Stimulated activated CD8-positive, alpha-beta memory T cell treated with anti-CD3 and anti-CD28 coated beads, Interleukin-2, amount 100 ng/mL, for 48 hours (primary cell): ENCODE results near the gene IDUA.

ENCODE experiments used
- DNase-seq, 2 donors: peaks; one replicate each; pipeline ENCODE4 v3.0.0-alpha.2; 2020; ENCODE audit warnings: low read depth in 2 of 2

Gene IDUA

DNA sequence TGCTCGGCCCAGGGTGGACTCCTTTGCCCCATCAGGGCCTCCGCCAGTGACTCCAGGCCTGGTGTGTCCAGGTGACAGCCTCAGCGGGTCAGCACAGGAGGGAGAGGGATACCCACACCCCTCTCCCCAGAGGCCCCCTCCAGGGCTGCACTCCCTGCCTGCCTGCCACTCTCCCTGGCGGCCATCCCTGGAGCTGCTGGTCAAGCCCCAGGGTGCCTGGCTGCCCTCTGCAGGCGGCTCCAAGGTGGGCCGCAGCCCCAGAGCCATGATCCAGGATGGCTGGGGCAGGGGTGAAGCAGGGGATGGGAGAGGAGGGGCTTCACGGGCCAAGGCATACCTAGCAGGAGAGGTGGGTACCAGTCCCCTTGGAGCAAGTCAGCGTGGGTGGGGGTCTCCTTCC, 28.3 kb downstream of the IDUA start:
- DNase-seq = no peak

DNA sequence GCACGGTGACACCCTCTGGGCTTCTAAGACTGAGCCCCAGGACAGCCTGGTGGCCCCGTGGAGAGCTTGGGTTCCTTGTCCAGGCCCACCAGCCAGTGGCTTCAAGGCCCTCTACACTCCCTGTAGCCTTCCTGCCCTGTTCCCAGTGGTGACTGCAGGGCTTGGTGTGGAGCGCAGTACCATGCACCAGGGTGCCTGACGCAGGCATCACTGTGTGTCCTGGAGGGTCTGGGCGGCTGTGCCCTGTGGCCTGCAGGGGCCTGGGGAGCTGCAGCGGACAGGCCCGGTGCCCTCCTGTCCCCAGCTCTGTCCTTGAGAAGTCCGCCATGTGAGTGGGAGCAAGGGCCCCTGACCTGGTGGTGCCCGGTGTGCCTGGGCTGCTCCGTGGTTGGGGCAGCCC, 28.9 kb downstream of the IDUA start:
- no peak for DNase-seq

DNA sequence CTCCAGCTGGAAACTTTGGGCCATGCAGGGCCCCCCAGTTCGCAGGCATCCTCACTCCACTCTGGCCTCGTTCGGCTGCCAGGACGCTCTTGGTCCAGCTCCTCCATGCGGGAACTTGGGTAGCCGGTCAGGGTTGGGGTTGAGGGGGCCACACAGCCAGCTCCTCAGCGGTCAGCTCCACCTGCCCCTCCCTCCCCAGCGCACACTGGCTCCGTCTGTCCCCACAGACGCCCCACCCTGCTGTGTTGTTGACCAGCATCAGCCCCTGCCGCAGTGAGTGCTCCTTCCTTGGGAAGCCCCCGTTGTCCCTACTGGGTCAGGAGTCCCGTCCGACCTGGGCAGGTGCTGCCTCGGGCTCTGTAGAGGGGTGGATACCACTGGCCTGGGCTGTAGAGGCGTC, 30.4 kb downstream of the IDUA start:
- no peak for DNase-seq

DNA sequence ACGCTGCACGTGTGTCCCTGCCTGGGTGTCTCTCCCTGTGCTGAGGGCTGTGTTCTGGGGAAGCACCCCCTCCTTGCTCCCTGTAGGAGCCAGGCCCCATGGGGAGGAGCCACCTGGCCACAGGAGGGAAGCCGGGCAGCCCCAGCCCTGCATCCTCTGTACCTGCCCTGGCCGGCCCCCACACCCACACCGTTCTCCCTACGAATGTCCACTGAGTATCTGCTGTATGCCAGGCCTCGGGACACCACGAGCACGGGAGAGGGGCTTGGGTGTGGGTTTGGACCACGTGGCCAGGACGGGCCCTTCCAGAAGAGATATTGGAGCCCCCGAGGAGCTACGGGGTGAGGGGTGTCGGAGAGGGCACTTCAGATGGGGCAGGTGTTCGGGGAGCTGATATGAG, 30.9 kb downstream of the IDUA start:
- no peak for DNase-seq

DNA sequence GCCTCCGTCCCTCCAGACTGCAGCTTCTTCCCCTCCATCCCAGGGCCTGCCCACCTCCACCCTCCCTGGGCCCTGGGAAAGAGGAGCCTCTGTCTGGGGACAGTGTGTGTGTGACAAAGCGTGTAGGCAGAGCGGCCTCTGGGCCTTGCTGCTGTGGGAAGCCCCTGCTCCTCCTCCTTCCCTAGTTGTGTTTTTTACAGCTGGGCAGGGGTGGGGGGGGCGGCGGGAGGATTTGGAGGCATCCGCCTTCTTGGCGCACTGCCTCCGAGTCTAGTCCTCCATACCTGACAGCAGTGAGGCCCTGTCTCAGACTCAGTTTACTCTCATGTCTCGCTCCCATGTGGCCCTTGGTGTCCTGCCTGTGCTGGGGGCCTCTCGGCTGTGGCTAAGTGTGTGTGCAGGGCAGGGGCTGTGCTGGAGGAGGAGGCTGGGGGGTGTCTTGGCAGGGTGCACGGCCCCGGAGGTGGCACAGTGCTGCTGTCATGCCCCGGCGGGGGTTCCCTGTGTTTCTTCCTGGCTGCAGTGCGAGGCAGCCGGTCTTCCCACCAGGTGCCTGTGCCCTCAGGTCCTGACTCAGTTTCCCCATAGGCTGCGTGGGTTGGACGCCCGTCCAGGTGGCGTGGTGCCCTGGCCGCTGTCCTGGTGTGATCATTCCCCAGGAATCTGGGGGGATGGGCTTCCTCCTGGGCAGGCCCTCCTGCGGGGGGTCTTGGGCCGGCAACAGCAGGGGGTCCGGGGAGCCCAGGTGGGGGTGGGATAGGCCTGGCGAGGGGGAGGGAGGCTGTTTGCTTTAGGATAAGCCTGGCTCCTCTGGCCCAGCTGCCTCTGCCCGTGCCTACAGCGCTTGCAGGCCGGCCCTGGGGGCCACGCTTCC, 31.5 kb downstream of the IDUA start:
- no peak for DNase-seq

DNA sequence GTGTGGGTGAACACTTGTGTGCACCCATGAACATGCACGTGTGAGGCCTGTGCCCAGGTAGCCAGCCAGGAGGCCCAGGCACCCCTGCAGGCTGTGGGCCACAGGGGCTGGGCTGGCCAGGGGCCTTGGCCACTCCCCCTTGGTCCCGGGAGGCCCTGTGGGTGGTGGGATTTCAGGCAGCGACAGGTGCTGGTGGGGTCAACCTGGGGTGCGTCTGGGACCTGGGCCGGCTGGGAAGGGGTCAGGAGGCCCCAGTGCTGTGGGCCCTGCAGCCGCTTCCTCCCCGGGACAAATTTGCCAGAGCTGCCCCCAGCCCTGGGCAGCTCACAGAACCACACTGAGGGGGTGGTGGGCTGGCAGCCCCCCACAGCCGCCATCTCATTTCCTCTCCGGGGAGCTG, 32.5 kb downstream of the IDUA start:
- DNase-seq = no peak

DNA sequence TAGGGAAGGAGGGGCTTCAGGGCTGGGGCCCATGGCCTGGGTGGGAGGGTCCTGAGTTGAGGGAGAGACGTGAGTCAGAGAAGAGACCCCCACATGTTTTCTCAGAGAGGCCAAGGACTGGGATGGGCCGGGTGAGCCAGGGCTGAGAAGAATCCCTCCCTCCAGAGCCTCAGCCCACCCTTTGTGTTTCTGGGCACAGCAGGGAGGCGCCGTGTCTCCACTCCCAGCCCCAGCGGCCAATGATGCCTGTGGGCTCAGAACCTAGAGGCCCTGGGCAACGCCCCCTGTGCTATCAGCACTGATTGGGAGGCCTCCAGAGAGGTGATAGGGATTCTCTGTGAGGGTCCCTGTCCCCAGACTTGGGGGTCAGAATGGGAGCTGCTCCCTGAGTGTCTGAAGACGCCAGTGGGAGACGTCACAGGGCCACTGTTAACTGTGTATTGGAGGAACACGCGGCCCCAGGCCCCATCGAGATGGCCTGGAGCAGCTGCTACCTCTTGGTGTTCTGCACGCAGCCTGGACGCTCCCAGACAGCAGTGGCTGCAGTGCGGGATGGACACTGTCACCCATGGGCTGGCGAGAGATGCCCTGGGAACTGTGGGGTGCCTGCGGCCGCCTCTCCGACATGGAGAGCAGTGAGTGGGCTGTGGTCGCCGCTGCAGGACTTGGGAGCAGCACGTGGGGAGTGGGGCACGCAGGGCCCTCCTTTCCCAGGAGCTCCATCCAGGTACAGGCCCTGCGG, 33.1 kb downstream of the IDUA start:
- no peak for DNase-seq

DNA sequence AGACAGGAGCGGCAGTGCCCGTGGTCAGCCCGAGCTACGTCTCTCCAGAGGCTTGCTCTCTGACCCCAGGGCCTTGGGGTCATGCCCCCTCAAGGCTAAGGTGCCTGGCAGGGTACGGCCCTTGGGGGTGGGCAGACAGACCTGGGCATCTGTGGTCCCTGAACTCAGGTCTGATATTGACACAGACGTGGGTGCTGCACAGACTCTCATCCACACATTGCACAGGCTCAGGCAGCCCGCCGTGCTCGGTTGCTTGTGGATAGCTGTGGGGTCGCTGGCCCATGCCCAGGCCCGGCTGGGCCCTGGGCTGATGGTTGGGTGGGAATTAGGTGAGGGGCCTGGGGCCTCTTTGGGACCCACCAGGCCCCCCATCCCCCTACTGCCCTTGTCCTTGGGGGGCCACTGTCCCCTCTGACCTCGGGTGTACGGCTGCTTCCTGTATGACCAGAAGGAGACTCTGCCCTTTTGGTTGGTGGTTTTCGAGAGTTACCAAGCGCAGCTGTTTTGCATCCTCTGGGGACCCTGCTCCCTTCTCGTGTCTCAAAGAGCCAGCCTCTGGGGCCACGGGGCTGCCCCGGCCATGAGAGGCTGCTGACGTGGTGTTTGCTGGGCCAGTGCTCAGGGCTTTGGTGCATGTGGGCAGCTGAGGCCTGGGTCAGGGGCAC, 34.7 kb downstream of the IDUA start:
- no peak for DNase-seq

DNA sequence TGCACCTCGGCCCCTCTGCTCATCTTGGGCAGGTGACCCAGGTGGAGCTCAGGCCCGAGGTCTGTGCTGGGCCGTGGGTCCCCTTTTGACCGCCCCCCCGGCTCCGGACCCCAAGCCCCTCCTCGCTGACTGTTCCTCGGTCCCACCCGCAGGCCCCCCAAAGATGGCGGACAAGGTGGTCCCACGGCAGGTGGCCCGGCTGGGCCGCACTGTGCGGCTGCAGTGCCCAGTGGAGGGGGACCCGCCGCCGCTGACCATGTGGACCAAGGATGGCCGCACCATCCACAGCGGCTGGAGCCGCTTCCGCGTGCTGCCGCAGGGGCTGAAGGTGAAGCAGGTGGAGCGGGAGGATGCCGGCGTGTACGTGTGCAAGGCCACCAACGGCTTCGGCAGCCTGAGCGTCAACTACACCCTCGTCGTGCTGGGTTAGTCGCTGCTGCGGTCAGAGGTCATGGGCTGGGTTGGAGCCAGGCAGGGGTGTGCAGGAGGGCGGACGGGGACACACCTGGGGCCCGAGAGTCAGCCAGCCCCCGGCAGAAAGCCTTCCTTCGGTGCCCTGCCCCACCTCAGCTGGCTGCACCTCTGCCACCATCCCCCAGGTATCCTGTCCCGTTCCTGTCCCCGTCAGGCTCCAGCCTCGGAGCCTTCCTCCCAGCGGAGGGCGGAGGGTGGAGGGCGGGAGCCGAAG, 35.4 kb downstream of the IDUA start:
- no peak for DNase-seq

DNA sequence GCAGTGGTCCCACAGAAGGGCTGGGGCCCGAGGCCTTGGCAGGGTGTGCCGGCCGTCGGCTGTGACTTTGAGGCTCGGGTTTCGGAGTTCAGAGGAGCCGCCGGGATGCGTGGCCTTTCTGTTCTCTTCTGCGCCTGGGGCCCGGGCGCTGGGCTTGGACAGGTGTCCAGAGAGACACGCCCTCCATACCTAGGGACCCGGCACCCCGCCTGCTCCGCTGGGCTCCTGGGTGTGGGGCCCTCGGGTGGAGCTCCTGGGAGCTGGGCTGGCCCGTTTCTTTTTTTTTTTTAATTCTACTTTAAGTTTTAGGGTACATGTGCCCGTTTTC, 35.9 kb downstream of the IDUA start:
- DNase-seq = no peak

DNA sequence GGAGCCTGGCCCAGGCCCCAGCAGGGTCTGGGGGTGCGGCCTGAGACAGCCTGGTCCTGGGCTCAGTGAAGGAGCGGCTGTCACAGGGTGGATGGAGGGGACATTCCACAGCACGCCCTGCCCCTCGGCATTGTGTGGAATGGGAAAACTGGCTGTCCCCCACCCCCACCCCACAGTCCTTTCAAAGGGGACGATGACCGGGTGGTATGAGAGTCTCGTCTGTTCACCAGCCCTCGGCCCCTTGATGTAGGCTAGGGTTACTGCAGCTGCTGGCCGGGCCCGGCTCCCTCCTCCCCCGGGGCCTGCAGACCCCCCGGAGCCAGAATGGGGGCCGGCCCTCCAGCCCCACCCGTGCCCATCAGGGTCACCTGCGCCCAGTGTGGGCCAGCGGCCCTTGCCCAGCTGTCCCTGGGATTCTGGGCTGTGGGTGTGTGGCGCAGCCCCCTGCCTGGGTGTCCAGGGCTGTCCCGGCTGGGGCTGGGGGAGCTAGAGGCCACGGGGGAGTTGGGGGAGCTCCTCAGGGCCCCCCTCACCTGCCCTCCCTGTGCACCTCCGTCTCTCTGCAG, 36.3 kb downstream of the IDUA start:
- DNase-seq = no peak

DNA sequence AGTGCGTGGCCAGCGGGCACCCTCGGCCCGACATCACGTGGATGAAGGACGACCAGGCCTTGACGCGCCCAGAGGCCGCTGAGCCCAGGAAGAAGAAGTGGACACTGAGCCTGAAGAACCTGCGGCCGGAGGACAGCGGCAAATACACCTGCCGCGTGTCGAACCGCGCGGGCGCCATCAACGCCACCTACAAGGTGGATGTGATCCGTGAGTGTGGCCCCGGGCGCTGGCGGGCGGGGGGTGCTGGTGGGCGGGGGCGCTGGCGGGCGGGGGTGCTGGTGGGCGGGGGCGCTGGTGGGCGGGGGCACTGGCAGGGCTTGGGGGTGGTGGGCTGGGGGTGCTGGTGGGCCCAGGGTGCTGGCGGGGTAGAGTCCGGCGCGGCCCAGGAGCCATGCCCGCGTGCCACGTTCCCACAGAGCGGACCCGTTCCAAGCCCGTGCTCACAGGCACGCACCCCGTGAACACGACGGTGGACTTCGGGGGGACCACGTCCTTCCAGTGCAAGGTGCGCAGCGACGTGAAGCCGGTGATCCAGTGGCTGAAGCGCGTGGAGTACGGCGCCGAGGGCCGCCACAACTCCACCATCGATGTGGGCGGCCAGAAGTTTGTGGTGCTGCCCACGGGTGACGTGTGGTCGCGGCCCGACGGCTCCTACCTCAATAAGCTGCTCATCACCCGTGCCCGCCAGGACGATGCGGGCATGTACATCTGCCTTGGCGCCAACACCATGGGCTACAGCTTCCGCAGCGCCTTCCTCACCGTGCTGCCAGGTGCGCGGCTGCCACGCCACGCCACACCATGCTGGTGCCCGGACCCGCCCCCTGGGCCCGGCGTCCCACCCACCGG, 37.3 kb downstream of the IDUA start:
- DNase-seq = no peak

DNA sequence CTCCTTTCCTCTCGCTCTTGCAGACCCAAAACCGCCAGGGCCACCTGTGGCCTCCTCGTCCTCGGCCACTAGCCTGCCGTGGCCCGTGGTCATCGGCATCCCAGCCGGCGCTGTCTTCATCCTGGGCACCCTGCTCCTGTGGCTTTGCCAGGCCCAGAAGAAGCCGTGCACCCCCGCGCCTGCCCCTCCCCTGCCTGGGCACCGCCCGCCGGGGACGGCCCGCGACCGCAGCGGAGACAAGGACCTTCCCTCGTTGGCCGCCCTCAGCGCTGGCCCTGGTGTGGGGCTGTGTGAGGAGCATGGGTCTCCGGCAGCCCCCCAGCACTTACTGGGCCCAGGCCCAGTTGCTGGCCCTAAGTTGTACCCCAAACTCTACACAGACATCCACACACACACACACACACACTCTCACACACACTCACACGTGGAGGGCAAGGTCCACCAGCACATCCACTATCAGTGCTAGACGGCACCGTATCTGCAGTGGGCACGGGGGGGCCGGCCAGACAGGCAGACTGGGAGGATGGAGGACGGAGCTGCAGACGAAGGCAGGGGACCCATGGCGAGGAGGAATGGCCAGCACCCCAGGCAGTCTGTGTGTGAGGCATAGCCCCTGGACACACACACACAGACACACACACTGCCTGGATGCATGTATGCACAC, 38.2 kb downstream of the IDUA start:
- DNase-seq = no peak

DNA sequence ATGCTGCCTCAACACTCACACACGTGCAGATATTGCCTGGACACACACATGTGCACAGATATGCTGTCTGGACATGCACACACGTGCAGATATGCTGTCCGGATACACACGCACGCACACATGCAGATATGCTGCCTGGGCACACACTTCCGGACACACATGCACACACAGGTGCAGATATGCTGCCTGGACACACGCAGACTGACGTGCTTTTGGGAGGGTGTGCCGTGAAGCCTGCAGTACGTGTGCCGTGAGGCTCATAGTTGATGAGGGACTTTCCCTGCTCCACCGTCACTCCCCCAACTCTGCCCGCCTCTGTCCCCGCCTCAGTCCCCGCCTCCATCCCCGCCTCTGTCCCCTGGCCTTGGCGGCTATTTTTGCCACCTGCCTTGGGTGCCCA, 39.3 kb downstream of the IDUA start:
- DNase-seq = peak; percentile 34 to 40

DNA sequence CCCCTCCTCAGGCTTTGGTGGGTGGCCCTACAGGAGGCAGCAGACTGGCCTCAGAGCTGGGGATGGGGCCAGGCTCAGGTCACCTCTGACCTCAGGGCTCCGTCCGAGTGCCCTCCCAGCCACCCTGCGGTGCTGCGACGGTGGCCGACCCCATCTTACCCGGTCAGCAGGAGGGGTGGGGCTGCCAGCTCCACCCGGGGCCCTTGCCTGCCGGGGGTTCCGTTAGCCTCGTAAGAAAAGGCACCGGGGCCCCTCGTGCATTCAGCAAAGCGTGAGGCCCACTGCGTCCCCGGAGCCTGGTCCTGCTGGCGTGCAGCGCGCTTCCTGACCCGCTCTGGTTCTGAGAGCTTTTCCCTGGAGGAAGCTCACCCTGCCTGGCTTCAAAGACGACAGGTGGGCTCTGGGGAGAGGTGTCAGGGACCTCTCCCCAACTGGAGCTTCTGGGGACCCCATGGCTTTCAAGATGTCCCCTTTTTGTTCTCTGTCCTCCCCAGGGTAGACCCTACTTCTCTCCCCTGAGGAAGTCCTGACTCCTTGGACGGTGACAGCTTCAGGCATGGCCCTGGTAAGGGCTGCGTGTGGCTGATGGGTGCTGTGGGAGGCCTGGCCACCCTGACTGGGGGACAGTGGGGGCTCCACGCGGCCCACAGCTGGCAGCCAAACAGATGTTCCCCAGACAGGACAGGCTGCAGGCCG, 40.5 kb downstream of the IDUA start:
- DNase-seq = no peak

DNA sequence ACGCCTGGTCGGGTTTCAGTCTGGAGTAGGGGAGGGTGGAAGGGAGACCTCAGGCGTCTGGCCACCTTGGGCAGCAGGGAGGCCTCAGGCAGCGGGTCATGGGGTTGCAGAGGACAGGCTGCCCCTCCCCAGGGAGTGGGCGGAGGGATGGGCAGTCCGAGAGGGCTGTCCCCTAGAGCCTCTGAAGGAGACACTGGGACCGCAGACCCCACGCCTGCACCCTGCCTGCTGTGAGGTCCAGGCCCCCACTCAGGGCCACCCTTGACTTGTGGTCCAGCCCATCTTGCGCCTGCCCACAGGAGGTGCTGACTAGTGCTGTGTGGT, 41.0 kb downstream of the IDUA start:
- no peak for DNase-seq

DNA sequence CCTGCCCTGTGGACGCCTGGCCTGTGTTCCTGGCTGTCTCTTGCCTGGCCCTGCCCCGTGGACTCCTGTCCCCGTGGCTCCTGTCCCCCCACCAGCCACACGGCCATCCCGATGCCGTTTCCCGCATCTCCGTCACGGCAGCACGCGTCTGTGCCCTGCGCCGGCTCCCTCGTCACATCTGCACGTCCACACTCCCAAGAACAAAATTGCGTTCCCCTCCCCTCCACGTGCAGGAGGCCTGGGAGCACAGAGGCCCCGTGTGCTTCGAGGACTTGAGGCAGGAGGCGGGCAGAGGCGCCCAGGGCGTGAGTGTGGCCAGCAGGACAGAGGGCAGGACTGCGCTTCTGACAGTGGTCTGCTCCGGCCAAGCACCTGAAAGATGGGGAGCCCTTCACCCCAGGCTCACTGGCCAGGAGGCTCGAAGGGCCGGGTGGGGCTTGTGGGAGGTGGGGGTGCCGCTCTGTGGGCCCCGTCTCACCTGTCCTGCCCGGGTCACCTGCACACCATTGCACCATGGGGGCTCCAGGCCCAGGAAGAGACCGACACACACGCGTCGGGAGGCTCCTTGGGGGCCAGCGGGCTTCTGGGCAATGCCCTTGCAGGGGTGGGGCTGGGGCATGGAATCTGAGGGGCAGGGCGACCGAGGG, 41.9 kb downstream of the IDUA start:
- no peak for DNase-seq

DNA sequence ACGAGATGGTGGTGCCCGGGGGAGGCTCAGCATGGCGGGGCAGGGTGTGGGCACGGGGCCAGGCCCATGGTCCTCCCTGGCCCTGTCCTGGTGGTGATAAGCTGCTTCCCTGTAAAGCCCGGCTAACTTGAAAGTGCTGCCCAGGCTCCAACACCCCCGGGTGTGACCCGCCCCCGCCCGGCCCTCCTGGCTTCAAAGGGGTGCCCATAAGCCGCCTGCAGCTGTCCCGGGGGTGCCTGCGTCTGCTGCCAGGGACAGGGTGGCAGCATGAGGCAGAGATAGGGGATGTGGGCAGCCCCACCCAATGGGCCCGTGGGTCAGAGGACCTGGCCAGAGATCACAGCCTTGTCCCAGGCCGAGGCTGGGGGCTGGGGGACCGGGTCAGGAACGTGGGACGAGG, 42.7 kb downstream of the IDUA start:
- no peak for DNase-seq

DNA sequence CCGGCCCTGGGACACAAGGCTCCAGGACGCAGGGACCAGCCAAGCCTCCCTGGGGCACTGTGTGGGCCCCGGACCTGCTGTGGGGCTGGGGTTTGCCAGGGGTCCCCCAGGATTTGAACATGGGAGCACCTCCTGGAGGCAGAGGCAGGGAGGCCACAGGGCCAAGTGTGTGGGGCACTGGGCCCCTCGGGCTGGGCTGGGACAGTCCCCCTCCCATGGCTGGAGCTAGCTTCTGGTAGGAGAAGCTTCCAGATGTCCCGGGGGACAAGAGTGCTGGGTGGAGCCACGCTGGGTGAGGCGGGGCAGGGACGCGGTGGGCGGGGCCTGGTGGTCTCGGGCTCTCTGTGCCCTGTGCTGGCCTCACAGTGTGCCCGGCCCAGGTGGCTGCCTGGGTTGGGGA, 43.2 kb downstream of the IDUA start:
- no peak for DNase-seq

DNA sequence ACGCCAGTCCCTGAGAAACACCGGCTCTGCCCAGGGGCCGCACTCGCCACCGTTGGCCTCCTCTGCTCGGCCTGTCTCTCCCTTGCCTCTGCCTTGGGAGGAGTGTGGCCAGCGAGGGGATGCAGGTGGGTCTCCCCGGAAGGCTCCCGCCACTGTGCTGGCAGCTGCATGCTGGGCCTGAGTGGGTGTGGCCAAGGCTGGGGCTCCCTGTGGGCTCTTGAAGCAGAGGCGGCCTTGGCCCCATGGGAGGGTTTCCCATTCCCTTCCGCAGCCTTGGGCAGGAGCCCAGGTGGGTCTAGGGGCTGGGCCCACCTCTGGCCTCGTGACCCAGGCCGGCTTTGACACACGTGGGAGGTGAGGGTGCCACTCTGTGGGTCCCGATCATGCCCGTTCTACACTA, 43.7 kb downstream of the IDUA start:
- DNase-seq = no peak
